NCI-H69 (cell line): Measurements from ENCODE around the gene DDX3X.
"Not testable (repeated sequence)": the region's sequence is repeated elsewhere in the genome, so short reads cannot be mapped to it uniquely, and the experiment has no call there.

Source experiments
- DNase-seq: peaks from one replicate; lab custom pipeline; 2025; lab: John Stamatoyannopoulos, UW

The DDX3X gene

GRCh38 chrX:41329101-41329500 is 4.9 kb upstream of the DDX3X start:
- DNase-seq: no peak

DNA sequence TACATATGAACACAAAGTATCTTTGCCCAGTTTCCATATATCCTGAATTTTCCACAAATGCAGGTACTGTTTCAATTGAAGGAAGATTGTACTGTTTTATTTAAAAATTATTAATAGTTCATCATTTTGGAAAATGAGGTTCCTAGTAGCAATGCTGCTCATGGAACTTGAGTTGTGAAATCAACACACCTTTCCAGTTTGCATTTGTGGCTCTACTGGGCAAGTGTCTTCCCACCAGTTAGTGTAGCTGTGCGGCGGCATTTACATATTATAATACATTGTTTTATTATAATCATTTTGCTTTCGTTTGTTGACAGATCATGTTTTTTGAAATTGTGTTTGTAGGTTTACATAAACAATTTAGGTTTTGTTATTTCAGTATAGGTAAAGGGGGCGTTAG is 2.0 kb upstream of the DDX3X start:
- DNase-seq: no peak

- DNase-seq: peak; percentile 51
Observed at GRCh38 chrX:41332408-41333002, 1.5 kb upstream of the DDX3X start.

DNA sequence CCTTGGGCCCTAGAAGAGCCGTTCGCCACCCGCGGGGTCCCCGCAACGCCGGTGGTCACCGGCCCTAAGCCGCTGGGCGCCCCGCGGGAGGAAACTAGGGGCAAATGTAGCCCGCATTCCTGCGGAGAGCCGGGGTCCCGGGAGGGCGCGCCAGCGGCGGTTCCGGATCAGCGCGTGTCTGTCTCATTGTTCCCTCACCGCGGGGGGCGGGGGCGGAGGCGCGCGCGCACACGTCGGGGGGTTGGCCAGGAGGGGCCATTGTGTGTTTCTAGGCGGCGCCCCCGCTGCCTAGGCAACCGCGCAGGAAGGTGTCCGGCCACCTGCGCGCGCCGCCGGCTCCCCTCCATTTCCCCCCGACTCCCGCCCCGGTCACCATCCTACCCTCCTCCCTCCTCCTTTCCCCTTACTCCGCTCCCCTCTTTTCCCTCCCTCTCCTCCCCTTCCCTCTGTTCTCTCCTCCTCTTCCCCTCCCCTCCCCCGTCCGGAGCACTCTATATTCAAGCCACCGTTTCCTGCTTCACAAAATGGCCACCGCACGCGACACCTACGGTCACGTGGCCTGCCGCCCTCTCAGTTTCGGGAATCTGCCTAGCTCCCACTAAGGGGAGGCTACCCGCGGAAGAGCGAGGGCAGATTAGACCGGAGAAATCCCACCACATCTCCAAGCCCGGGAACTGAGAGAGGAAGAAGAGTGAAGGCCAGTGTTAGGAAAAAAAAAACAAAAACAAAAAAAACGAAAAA is 789 bp upstream of the DDX3X start:
- DNase-seq: peak; percentile 95

GRCh38 chrX:41334363-41335197 is 618 bp downstream of the DDX3X start:
- DNase-seq: peak; percentile 87

GRCh38 chrX:41335198-41335957 is 1.4 kb downstream of the DDX3X start:
- DNase-seq: peak; percentile 26

DNA sequence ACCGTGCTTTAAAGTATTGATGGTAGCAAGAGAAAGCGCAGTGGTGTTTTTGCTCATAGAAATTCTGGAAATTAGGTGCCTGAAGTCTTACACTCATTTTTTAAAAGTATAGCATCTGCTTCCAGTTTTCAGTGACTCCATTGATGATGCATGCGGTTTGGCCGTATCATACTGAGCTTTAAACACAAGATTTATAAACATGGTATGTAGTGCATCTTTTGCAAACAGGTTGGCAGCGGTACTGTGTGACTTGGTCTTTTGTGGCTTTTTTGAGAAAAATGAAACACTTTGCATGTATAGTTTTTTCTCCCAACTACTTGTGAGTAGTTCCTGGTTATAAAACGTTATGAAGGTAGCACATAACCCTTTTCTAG is 2.0 kb downstream of the DDX3X start:
- no peak for DNase-seq

DNA sequence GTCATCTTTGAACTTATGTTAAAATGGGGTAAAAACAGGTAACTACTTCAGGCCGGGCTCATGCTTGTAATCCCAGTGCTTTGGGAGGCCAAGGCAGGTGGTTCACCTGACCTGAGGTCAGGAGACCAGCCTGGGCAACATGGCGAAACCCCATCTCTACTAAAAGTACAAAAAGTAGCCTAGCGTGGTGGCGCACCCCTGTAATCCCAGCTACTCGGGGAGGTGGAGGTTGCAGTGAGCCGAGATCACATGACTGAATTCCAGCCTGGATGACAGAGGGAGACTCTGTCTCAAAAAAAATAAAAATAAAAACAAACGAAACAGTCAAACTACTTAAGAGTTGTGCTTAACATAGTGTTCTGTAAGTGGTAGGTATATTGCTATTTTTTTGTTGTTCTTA is 2.5 kb downstream of the DDX3X start:
- DNase-seq: no peak

DNA sequence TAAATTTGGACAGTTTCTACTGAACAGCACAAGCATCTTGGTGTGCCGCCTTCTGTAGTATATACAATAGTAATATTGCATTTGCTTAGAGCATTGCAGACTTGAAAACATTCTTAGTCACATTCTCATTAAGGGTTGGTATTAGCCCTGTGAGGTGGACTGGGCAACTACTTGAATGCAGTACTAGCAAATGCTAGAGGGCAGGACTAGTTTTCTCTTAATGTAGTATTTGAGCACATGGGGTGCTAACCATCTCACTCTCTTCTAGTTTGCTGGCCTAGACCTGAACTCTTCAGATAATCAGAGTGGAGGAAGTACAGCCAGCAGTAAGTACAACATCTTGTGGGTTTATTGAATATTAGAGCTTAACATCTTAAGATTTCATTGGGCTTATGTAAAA is 3.2 kb downstream of the DDX3X start:
- DNase-seq: no peak

DNA sequence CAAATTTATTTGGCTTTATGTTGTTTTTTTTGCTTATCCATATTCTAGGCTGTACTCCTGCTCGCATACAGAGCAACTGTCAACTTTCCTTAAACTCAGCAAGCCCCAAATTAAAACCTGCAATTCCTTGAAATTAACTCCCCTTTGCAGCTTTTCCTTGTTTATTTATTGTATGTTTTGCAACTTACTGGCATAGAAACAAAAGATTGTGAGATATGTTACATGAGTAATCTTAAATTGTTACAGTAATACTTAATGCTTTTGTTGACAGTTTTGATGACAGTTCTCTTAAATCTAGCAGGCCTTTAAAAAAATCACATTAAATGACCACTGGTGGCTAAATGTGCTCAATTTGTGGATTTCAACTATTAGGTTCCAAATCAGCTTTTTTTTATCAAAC is 4.5 kb downstream of the DDX3X start:
- DNase-seq: no peak

- no peak for DNase-seq
Observed at GRCh38 chrX:41339148-41339547, 5.2 kb downstream of the DDX3X start.

GRCh38 chrX:41344053-41344452 is 10.1 kb downstream of the DDX3X start:
- no peak for DNase-seq

GRCh38 chrX:41347186-41347585 is 13.2 kb downstream of the DDX3X start:
- no peak for DNase-seq

DNA sequence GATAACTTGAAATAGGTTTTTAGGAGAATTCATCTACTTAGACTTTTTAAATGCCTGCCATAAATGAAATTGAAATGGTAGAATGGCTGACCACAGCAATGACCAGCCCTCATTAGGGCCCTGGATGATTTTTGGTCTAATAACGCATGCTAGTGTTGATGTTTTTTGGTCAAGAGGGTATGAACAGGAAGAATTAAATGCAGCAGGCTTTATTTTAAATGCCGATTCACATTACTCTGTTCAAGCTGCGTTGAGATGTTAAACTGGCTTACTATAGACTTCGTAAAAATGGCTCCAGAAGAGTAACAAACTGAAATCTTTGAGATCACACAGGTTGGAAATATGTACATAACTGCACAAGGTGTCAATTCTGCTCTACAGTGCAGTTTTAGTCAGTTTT is 14.6 kb downstream of the DDX3X start:
- DNase-seq: no peak

DNA sequence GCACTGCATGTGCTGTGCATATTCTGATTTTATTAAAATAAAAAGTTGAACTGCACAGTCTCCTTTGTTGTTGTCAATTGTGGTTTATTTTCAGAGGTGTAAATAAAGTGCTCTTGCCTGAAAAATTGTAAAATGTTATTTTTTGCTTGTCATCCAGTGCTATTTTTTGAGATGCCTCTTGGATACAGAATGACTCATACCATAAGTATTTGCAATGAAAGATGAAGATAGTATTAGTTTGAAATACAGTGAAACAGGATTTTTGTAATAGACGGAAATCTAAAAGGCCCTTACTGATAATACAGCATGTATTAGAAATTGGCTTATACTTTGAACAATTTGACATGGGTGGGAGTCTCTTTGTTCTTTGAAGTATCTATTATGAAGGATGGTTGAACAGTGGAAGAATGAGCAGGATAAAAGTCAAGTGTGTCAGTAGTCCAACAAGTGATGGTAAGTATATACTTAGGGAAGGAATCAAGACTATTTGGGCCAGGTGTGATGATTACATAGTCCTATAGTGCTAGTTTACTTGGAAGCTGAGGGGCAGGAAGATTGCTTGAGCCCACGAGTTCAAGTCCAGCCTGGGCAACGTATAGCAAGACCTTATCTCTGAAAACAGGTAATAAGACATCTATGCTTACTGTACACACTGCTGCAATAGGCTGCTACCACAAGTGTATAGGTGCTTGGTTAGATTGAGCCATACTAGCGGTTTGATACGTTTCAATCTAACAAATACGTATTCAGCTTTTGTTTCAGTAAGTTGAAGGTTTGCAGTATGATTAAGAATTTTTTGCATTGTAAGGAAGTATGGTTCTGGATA is 16.4 kb downstream of the DDX3X start:
- peak; percentile 15 for DNase-seq

- DNase-seq: peak; percentile 41
Observed at GRCh38 chrX:41350976-41351569, 17.1 kb downstream of the DDX3X start.

DNA sequence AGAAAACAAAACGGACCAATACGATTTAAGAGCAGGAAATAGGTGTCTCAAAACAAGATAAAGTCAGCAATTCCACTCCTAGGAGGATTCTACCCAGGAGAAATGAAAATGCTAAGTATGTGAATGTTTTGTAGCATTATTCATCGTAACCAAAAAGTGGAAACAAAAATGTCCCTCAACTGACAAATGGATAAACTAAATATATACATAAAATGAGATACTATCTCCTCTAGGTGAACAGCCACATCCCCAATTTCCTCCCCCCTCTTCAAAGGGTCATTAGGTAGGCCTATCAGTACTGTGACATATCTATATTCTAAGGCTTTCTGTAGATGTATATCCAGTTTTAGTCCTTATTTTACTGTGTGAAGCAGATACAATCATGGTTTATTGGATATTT is 18.0 kb downstream of the DDX3X start:
- no peak for DNase-seq

- peak; percentile 17 for DNase-seq
Observed at GRCh38 chrX:41352329-41352838, 18.4 kb downstream of the DDX3X start.

- DNase-seq: no peak
Observed at GRCh38 chrX:41353985-41354384, 20.0 kb downstream of the DDX3X start.

DNA sequence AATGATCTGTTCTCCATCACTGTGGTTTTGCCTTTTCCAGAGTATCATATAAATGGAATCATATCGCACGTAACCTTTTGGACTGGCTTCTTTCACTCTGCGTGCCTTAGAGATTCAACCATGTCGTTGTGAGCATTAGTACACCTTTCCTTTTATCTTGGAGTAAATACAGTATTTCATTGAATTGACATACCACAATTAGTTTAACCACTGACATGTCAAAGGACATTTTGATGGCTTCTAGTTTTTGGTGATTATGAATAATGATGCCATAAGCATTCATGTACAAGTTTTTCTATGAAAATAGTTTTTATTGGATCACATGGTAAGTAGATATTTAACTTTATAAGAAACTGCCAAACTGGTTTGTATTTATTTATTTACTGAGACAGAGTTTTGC is 35.2 kb downstream of the DDX3X start:
- no peak for DNase-seq

- not testable (repeated sequence) for DNase-seq
Observed at GRCh38 chrX:41371575-41371974, 37.6 kb downstream of the DDX3X start.
